LNCAP (cell line): ENCODE data around the gene FGD6.

Source experiments
- CTCF ChIP-seq: fragments of 450-650 bp; IDR thresholded peaks from 2 replicates; pipeline ENCODE4 v1.5.1; 2017; ENCODE audit warnings: mild to moderate bottlenecking

FGD6 gene

GRCh38 chr12:95241761-95242506 is 24.7 kb upstream of the FGD6 start:
- TF ChIP-seq CTCF: no peak

GRCh38 chr12:95240556-95240955 is 23.3 kb upstream of the FGD6 start:
- TF ChIP-seq CTCF: no peak

DNA sequence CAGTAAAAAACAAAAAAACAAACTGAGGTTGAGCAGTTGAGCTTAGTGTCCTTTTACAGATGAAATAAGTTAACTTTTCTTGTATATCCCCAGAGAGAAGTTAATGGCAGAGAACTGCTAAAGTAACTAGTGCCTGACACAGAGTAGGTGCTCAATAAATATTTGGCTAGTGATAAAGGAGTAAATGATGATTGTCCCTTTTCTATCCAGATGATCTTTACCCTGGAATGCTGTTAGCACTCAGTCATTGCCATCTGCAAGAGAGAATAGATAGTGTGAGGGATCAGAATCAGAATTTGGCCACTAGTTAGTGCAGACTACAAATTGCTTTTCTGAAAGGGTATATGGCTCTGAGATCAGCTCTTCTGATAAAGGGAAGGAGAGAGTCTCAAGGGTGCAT is 21.9 kb upstream of the FGD6 start:
- no peak for TF ChIP-seq CTCF

DNA sequence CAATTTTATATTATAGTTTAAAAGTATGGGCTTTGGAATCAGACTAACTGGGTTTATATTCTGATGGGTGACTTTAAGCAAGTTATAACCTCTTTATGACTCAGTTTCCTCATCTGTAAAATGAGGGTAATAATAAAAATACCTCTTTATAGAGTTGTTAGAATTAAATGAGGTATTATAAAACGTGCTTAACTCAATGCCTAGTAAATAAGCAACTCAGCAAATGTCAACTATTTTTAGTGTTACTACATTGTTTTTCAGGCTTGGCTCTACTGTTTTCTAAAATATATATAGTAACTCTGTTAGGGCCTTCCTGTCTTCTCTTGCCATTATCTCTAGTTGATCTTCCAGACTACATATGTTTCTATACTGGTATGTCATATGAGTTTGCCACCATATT is 20.9 kb upstream of the FGD6 start:
- TF ChIP-seq CTCF: no peak

- no peak for TF ChIP-seq CTCF
Measured at GRCh38 chr12:95237315-95237714, 20.0 kb upstream of the FGD6 start.

DNA sequence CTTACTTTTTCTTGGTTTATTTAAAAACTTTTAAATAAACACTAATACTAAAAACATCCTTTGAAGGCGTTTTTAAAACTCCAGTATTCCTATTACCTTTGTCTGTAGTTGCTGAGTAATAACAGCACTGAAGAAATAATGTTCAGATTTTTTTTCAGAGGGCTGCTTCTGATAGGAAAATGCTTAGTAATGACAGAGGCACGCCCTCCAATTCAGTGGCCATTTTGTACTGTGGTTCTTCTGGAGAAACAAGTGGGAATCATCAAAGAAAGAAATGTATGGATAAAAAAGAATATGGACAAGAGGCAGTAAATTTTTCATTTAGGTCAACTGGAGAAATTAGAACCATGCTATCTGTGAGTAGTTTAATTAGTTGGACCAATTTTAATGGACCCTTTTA is 13.9 kb upstream of the FGD6 start:
- TF ChIP-seq CTCF: no peak

DNA sequence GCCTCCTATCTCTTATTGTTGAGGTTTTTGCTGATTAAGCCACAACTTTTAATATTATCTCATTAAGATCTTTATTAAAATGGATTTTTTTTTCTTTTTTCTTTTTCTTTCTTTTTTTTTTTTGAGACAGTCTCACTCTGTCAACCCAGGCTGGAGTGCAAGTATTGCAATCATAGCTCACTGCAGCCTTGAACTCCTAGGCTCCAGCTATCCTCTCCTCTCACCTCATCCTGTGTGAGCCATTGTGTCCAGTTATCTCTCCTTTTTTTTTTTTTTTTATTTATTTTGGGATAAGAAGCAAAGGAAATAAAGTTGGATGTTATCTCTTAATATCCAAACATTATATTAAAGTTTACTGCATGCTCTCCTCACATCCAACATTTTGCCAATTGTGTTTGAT is 13.0 kb upstream of the FGD6 start:
- no peak for TF ChIP-seq CTCF

- no peak for TF ChIP-seq CTCF
Measured at GRCh38 chr12:95229636-95230035, 12.4 kb upstream of the FGD6 start.
